Prostate gland (tissue), 2 donors: Measurements from ENCODE around the gene EXOC3. TPM values are rescaled to one million over a fixed set of nuclear protein-coding genes. Genes with fewer than 3 reads are reported as not detected.
"Not testable (repeated sequence)": the region's sequence is repeated elsewhere in the genome, so short reads cannot be mapped to it uniquely, and the experiment has no call there.

Experiments
- DNase-seq: peaks from one replicate; pipeline ENCODE4 v3.0.0-alpha.2; 2019; ENCODE audit warnings: low spot score
- H3K27ac ChIP-seq, 2 donors: fragments of 200-600 bp; sonication (generic); 2 replicates each; pipeline ENCODE4 v1.5.1; 2017 to 2019
- H3K27me3 ChIP-seq: fragments of 200-600 bp; sonication (generic); replicated peaks from 2 replicates; pipeline ENCODE4 v1.5.1; 2019; ENCODE audit not compliant: insufficient read depth
- H3K36me3 ChIP-seq, 2 donors: fragments of 200-600 bp; sonication (generic); 1 replicate in 1 of 2; 2 replicates in 1 of 2; pipeline versions ENCODE4 v1.5.1 to v1.8.1; 2017 to 2019
- H3K4me1 ChIP-seq: fragments of 200-600 bp; sonication (generic); replicated peaks from 2 replicates; pipeline ENCODE4 v1.5.1; 2019
- H3K4me3 ChIP-seq, 2 donors: fragments of 200-600 bp; sonication (generic); 2 replicates each; pipeline ENCODE4 v1.5.1; 2017 to 2019
- H3K9me3 ChIP-seq: fragments of 200-600 bp; sonication (generic); 2 replicates; pipeline ENCODE4 v1.5.1; 2017
- CTCF ChIP-seq, 4 experiments: fragments of 200-600 bp in 2 of 4; fragments of 450-650 bp in 2 of 4; sonication (generic) in 2 of 4; IDR thresholded peaks; 1 replicate in 3 of 4; 2 replicates in 1 of 4; pipeline ENCODE4 v1.5.1; 2016 to 2019; ENCODE audit warnings: antibody characterized with exemption in 4 of 4, mild to moderate bottlenecking in 2 of 4, moderate library complexity in 2 of 4
- POLR2A ChIP-seq: fragments of 450-650 bp; IDR thresholded peaks from one replicate; pipeline ENCODE4 v1.6.1; 2016; ENCODE audit warnings: antibody characterized with exemption, mild to moderate bottlenecking
- POLR2AphosphoS5 ChIP-seq: sonication (generic); formaldehyde crosslinking; IDR thresholded peaks from one replicate; pipeline ENCODE4 v1.6.1; 2017; ENCODE audit warnings: antibody characterized with exemption
- WGBS: methylation state at CpG from one replicate; pipeline ENCODE4 v1.1.5; 2018; 5-methylcytosine and 5-hydroxymethylcytosine counted together
- intact Hi-C: fragments of 100-400 bp; cut with DNase I; formaldehyde crosslinking; loops from one replicate; pipeline ENCODE4 v1.14.2; 2022
- total RNA-seq, 2 donors: library from RNA; depleted of rRNA; stranded (reverse); fragments of >200 nt; gene quantifications; one replicate each; pipeline ENCODE4 v1.1.0, GENCODE V29; 2016

Gene EXOC3
- total RNA-seq, 2 donors from 2014 or later = 44.3 to 79.7 TPM

GRCh38 chr5:485113-485945 is 42.4 kb downstream of the EXOC3 start:
- no peak for DNase-seq
- no peak for TF ChIP-seq POLR2AphosphoS5
- no peak for TF ChIP-seq POLR2A
- no peak for TF ChIP-seq CTCF (IDR thresholded peaks at IDR 0.05)
- no peaks in the 10 kb centered on the region for H3K9me3 ChIP-seq
- H3K4me1 ChIP-seq = no peaks in the 10 kb centered on the region
- no peak overlapping the region for H3K4me3 ChIP-seq
- no peak overlapping the region for H3K27ac ChIP-seq
- WGBS = 70% methylated on average over 26 of the region's 29 CpGs
- no peaks in the 10 kb centered on the region for H3K36me3 ChIP-seq
- intact Hi-C loops = no loop called here
- peaks cover 2% of the 10 kb centered on the region for H3K27me3 ChIP-seq

GRCh38 chr5:485946-486491 is 43.0 kb downstream of the EXOC3 start:
- intact Hi-C loops = no loop called here
- peaks cover 2% of the 10 kb centered on the region for H3K27me3 ChIP-seq
- H3K4me3 ChIP-seq = no peak overlapping the region

GRCh38 chr5:486597-486996 is 43.6 kb downstream of the EXOC3 start:
- H3K4me3 ChIP-seq, H3K36me3 ChIP-seq, intact Hi-C loops, DNase-seq, H3K9me3 ChIP-seq, H3K27ac ChIP-seq, H3K4me1 ChIP-seq, H3K27me3 ChIP-seq: not testable (repeated sequence)
- WGBS = 89% methylated on average over 14 of the region's 22 CpGs

More at GRCh38 chr5:485946-486491, 43.0 kb downstream of the EXOC3 start:
- Histone ChIP-seq H3K4me1 (no peaks in the 10 kb centered on the region), H3K36me3 (no peaks in the 10 kb centered on the region), H3K9me3 (no peaks in the 10 kb centered on the region), H3K27ac (no peak overlapping the region)
- no peak for DNase-seq
- WGBS = 40% methylated on average over 18 of the region's 23 CpGs
- TF ChIP-seq CTCF (IDR thresholded peaks at IDR 0.05) = no peak
- no peak for TF ChIP-seq POLR2A
- TF ChIP-seq POLR2AphosphoS5 = no peak

- Histone ChIP-seq H3K27ac (no peak overlapping the region), H3K36me3 (no peaks in the 10 kb centered on the region), H3K4me1 (no peaks in the 10 kb centered on the region), H3K27me3 (peaks cover 6% of the 10 kb centered on the region), H3K4me3 (no peak overlapping the region), H3K9me3 (no peaks in the 10 kb centered on the region)
- TF ChIP-seq CTCF (IDR thresholded peaks at IDR 0.05) (no peak), POLR2A (no peak), POLR2AphosphoS5 (no peak)
- intact Hi-C loops = no loop called here
- no peak for DNase-seq
- 94% methylated on average over 28 of the region's 33 CpGs for WGBS
These were observed 45.3 kb downstream of the EXOC3 start for GRCh38 chr5:488241-488640.

- 72% methylated on average over 17 of the region's 40 CpGs for WGBS
- intact Hi-C loops = no loop called here
- Histone ChIP-seq H3K36me3 (no peaks in the 10 kb centered on the region), H3K27ac (no peak overlapping the region), H3K4me1 (no peaks in the 10 kb centered on the region), H3K4me3 (no peak overlapping the region), H3K27me3 (peaks cover 8% of the 10 kb centered on the region), H3K9me3 (no peaks in the 10 kb centered on the region)
- DNase-seq = no peak
- no peak for TF ChIP-seq POLR2AphosphoS5
- TF ChIP-seq CTCF (IDR thresholded peaks at IDR 0.05) = no peak
- no peak for TF ChIP-seq POLR2A
These were observed 46.0 kb downstream of the EXOC3 start for GRCh38 chr5:488744-489688.
